Renal pelvis (tissue), 12 donors: Measurements from ENCODE around the gene NVL. TPM values are rescaled to one million over a fixed set of nuclear protein-coding genes. Genes with fewer than 3 reads are reported as not detected.
A peak's percentile ranks its signal among the peaks of the same experiment; 100 is the strongest.
"Not testable (repeated sequence)": the region's sequence is repeated elsewhere in the genome, so short reads cannot be mapped to it uniquely, and the experiment has no call there.

Experiments
- DNase-seq: peaks from one replicate; pipeline ENCODE4 v3.0.0-alpha.2; 2013
- long read RNA-seq, 16 experiments: transcript quantifications; one replicate each; lab custom pipeline, GENCODE V29; 2026
- polyA plus RNA-seq, 3 donors: library from polyadenylated mRNA; unstranded; fragments of 120-200 nt; gene quantifications; one replicate each; pipeline ENCODE4 v1.2.1, GENCODE V29; 2013; ENCODE audit not compliant: insufficient read length in 3 of 3

NVL gene
- 10 to 100 TPM; 32.3 to 33.9 (median 33.0) TPM for polyA plus RNA-seq
- long read RNA-seq, donor 1 = 0 reads
- long read RNA-seq, donor 2, partial matches to known transcripts = 0 of 2 reads
- long read RNA-seq, donor 2, other reads (novel, unspliced or antisense) = 0 of 2 reads
- long read RNA-seq, donor 3, partial matches to known transcripts = 0 of 6 reads
- long read RNA-seq, donor 3, other reads (novel, unspliced or antisense) = 0 of 6 reads
- long read RNA-seq, donor 4, partial matches to known transcripts = 9 of 9 reads
- long read RNA-seq, donor 4, other reads (novel, unspliced or antisense) = 0 of 9 reads
- long read RNA-seq, donor 5, partial matches to known transcripts = 0 of 2 reads
- long read RNA-seq, donor 5, other reads (novel, unspliced or antisense) = 0 of 2 reads
- long read RNA-seq, donor 6, partial matches to known transcripts = 11 of 13 reads
- long read RNA-seq, donor 6, other reads (novel, unspliced or antisense) = 0 of 13 reads
- long read RNA-seq, donor 7, partial matches to known transcripts = 0 of 2 reads
- long read RNA-seq, donor 7, other reads (novel, unspliced or antisense) = 0 of 2 reads
- long read RNA-seq, donor 8 = 0 reads
- long read RNA-seq, donor 9, partial matches to known transcripts = 9 of 13 reads
- long read RNA-seq, donor 9, other reads (novel, unspliced or antisense) = 0 of 13 reads
- long read RNA-seq, donor 10, partial matches to known transcripts = 0 of 3 reads
- long read RNA-seq, donor 10, other reads (novel, unspliced or antisense) = 0 of 3 reads
- long read RNA-seq, donor 11, partial matches to known transcripts = 0 of 1 reads
- long read RNA-seq, donor 11, other reads (novel, unspliced or antisense) = 0 of 1 reads
- long read RNA-seq, donor 12, partial matches to known transcripts = 6 of 9 reads
- long read RNA-seq, donor 12, other reads (novel, unspliced or antisense) = 0 of 9 reads
- long read RNA-seq, donor 13, partial matches to known transcripts = 0 of 2 reads
- long read RNA-seq, donor 13, other reads (novel, unspliced or antisense) = 0 of 2 reads
- long read RNA-seq, donor 14 = 0 reads
- long read RNA-seq, donor 15, partial matches to known transcripts = 7 of 11 reads
- long read RNA-seq, donor 15, other reads (novel, unspliced or antisense) = 0 of 11 reads
- long read RNA-seq, donor 16, partial matches to known transcripts = 5 of 9 reads
- long read RNA-seq, donor 16, other reads (novel, unspliced or antisense) = 0 of 9 reads

DNA sequence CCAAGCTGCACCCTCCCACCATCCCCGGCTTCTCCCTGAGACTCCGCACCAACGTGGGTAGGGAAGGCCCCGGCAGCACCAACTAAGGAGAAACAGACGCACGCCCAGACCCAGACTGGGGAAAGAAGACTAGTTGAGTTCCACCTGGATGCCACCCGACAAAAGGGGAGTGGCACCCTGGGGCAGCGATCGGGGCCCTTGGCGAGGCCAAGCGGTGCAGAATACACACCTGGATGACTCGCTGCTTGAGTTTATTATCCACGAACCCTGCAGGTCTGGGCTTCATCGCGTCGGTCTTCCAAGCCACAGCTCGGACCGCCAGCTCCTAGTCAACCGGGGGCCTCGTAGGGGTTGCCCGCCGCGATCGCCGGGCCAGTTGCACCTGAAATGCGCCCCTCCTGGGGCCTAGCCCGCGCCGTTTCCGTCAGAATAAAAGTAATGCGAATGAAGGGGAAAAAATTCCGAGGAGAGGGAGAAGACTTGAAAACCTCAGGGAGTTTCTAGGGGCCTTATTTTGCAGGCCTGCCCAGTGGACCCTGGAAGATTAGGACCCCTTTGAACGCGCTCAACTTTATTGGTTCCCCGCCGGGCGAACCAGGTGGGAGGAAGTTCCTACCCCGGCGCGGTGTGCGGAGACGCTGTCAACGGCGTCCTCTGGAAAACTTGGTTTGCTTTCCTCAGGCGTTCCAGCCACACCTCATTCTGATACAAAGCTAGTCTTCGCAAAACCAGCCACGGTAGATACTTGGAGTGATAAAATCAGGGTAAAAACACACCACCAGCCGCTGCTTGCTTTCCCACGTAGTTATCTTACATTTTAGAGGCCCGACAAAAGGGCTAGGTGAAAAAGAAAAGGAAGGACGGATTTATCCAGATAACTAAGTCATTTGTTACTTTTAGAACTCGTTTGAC lies at the start of gene NVL:
Gene NVL (minus strand): TSS at position 331 of the 912 bp plus-strand sequence. CDS start 45 bp downstream, at position 286.
- peak; percentile 92 for DNase-seq

DNA sequence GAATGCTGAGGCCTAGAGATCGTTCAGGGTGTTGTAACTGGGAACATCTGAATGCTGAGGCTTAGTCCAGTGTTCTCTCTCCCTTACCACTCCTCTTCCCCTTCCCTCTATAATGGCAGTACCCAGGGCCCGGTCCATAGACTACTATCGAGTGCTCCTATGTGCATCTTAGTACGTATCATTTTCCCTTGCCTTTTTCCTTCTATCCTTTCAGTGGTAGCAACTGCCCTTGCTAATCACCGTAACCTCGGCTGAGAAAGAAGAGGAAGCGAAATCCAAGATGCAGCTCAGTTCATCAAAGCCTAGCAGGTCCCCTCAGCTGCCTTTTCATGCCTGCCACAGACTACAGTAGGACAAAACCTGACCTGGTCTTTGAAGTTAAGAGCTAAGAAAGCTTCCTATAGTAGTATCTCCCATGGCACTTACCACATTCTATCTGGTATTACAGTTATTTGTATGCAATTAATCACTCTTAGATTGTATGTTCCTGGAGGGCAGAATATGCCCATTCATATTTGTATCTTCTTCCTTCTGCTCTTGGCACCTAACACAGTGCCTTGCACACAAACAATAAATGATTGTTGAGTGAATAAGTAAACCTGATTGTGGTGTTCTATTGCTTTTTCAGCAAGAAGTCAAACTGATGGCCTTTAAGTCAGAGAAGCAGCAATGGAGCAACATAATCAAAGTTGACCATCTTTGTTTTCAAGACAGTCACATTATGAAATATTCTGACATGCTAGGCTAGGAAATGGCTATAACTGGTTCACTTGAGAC lies 49.1 kb upstream of the NVL start:
- DNase-seq = no peak

DNA sequence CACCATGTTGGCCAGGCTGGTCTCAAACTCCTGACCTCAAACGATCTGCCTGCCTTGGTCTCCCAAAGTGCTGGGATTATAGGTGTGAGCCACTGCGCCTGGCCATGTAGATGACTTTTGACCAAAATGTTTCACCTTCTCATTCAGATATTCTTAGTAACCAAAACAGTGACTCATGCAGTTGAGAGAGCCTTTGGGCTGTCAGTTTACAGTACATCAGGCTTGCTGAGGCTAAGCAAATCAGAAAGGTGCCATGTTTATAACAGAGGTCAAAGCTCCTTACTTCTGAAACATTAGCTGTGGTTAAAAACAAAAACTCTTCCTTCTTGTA lies 47.7 kb upstream of the NVL start:
- no peak for DNase-seq

DNA sequence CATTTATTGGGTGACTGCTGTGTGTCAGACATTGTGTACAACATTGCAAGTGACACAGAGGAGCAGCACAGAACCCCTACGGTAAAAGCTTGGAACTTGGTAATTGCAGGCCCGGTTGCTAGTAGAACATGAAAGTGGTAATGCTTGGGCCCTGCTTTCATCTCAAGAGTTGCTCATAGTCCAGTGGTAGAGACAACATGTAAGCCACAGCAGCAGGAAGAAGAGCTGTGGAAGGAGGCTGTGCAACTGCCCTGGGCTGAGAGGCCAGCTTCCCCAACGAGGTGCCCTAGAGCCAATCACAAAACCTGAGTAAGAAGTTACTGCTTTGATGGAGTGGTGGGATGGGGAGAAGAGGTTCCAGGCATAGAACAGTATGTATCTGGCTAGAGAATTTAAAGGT lies 45.1 kb upstream of the NVL start:
- DNase-seq = no peak

DNA sequence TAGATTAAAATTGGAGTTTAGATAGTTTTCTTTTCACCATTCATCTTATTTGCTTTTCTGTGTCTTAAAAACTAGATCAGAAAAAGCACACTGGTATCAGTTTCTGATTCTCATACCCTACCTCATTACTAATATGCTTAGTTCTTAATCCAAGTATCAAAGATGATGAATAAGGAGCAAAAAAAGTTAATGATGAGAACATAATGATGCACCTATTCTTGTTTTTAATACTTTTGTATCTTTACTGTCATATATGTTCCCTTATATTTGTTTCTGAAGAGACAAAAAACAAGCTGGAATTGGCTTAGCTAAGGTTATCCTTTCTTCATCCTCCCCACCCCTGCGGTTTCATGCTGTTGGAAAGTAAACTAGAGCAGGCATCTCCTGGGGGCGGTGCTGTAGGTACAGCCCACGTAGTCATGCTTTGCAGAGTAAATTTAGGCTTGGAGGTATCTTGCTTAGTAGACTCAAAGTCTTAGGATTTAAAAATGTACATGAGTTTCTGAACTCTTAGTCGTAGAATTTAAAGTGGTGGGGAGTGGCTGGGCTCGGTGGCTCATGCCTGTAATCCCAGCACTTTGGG lies 43.1 kb upstream of the NVL start:
- no peak for DNase-seq

DNA sequence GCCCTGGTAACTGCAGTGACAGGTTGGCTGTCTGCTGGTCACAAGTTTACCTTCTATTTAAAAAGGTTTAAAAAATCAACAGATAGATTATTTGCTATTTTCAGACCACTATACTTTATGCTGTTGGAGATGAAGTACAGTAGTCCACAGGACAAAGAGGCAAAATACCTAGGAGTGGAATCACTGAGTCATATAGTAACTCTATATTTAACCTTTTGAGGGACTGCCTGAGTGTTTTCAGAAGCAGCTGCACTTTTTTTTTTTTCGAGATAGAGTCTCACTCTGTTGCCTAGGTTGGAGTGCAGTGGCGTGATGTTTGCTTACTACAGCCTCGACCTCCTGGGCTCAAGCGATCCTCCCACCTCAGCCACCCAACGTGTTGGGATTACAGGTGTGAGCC lies 38.4 kb upstream of the NVL start:
- no peak for DNase-seq

DNA sequence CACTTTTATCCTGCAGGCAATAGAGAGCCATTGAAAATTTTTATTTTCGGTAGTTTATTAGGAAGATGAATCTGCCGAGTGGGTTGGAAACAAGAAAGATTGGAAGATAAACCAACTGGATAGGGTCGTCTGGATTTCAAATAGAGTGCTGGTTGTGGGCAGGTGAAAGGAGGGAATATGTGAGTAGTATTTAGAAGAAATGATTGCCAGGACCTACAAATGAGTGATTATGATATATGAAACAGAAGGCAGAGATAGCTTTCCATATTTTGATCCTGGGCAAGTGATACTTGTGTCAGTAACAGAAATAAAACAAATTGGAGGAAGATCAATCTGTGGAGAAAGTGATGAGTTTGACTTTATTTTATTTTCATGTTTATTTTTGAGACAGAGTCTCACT lies 29.2 kb upstream of the NVL start:
- no peak for DNase-seq

DNA sequence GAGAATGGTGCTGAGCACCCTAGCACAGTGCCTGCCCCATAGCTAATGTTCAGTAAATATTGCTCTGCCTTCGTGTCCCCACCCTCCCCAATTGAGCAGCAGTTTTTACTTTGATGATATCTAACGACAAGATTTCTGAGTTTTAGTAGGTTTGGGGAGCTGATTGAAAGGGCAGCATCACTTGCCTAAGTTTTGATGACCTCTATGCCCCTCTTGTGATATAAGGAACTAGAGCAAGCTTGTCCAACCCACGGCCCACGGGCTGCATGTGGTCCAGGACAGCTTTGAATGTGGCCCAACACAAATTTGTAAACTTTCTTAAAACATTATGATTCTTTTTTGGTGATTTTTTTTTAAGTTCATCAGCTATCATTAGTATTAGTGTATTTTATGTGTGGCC lies 28.3 kb upstream of the NVL start:
- no peak for DNase-seq

DNA sequence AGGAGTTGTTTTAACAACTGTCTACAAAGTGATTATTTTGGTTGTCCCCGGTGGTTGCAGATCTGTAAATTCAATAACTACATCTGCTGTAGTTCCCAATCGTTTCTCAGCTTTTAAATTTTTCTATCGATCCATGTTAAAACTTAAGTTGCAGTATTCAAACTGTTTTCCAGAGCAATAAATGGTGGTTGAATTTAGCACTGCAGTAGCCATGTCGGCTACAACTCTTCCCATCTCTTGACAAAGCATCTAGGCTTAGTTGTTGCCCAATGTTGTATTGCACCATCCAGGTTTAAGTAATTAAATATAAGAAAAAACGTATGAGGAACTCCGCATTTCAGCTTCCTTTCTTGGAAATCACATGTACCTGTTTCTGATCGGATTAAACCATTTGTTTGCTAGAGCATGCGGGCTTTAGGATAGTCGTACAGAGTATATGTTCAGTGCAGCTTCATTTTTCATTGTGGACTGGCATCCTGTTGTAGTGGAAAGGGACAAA lies 27.7 kb upstream of the NVL start:
- no peak for DNase-seq

DNA sequence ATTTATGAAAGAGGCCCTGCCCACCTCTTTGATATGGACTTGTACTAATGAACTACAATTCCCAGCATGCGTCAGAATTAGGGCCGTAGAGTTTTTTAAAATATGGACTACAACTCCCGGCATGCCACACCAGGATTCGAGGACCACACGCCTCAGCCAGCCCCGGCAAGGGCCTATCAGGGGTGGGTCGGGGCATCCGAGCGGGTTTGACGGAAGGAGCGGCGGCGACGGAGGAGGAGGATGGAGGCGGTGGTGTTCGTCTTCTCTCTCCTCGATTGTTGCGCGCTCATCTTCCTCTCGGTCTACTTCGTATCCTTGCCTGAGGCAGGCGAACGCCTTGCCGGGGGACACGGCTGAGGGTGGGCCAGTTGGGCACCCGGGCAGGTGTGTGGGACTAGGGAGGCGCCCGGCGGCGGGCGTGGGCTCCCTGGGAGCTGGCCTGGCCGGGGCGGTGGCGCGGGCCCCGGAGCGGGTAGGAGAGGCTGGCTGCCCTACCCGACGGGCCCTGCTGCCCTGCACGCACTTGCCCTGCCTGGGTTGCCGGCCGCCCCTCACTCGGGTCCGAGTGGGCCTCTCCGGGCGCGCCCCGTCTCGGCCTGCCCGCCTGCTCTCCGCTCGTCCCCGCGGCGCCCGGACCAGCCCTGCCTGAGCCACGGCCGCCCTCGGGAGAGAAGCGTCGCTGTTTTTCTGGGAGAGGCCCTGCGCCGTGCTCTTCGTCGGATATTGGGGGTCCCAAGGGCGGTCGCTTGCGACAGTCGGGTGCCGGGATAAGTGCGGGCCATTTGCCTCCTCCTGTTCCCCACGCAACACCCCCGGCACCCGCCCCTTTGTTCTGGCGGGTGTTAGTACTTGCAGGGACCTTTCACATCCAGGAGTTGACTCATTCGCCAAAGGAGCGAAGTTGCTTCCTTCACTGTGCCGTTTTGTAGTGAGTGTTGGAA lies 27.0 kb upstream of the NVL start, which contains the start of gene CNIH4:
Gene CNIH4 (plus strand): TSS at position 195 of the 941 bp plus-strand sequence. CDS start 46 bp downstream, at position 241.
- peak; percentile 95 for DNase-seq

DNA sequence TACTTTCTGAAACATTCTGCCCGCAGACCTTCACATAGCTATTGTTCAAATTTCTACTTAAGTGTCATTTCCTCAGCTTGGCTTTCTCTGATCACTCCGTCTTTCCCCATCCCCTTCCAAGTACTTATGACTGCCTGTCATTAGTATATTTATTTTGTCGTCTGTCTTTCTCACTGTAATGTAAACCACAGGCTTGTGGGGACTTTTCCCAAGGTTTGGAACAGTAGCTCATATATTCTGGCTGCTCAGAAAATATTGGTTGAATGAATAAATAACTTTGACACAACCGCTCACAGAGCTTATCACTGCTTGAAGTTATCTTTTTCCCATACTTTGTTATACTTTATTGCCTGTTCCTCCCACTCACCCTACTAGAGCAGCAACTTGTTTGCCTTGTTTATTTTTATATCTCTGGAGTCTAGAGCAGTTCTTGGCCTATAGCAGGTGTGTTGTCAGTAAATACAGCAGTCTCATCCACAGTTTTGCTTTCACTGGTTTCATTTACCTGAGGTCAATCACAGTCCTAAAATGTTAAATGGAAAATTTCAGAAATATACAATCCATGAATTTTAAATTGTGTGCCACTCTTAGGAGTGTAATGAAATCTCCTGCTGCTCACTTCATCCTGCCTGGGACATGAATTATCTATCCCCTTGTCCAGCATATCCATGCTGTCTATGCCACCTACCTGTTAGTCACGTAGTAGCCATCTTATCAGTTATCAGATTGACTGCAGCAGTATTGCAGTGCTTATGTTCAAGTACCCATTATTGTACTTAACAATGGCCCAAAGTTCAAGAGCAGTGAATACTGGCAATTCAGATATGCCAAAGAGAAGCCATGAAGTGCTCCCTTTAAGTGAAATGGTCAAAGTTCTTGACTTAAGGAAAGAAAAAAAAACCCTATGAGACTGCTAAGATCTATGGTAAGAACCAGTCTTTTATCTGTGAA lies 24.3 kb upstream of the NVL start:
- no peak for DNase-seq

DNA sequence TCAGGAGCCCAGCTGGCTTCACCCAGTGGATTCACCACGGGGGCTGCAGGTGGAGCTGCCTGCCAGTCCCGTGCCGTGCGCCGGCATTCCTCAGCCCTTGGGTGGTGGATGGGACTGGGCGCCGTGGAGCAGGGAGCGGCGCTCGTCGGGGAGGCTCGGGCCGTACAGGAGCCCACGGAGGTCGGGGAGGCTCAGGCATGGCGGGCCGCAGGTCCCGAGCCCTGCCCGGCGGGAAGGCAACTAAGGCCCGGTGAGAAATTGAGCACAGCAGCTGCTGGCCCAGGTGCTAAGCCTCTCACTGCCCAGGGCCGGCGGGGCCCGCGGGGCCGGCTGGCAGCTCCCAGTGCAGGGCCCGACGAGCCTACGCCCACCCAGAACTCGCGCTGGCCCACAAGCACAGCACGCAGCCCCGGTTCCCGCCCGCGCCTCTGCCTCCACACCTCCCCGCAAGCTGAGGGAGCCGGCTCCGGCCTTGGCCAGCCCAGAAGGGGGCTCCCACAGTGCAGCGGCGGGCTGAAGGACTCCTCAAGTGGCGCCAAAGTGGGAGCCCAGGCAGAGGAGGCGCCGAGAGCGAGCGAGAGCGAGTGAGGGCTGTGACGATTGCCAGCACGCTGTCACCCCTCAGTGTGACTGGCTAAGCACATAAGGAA lies 22.6 kb upstream of the NVL start:
- DNase-seq = not testable (repeated sequence)

DNA sequence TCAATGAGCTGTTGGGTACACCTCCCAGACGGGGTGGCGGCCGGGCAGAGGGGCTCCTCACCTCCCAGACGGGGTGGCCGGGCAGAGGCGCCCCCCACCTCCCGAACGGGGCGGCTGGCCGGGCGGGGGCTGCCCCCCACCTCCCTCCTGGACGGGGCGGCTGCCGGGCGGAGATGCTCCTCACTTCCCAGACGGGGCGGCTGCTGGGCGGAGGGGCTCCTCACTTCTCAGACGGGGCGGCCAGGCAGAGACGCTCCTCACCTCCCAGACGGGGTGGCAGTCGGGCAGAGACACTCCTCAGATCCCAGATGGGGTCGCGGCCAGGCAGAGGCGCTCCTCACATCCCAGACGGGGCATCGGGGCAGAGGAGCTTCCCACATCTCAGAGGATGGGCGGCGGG lies 19.7 kb upstream of the NVL start:
- DNase-seq = not testable (repeated sequence)

DNA sequence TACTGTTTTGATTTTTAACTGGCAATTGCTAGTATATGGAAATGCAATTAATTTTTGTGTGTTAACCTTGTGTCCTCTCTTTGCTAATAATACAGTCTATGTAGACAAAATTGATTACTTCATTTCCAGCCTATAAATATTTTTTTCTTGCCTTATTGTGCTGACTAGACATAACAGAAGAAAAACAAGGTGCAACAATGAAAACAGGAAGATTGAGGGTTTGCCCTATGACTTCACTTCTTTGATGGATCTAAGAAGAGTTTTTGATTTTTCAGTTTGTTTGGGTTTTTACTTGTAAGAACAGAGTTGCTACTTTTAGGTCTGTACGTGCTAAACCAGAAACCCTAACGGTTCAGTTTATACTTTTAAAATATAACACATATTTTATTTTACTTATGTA lies 18.2 kb upstream of the NVL start:
- DNase-seq = no peak

DNA sequence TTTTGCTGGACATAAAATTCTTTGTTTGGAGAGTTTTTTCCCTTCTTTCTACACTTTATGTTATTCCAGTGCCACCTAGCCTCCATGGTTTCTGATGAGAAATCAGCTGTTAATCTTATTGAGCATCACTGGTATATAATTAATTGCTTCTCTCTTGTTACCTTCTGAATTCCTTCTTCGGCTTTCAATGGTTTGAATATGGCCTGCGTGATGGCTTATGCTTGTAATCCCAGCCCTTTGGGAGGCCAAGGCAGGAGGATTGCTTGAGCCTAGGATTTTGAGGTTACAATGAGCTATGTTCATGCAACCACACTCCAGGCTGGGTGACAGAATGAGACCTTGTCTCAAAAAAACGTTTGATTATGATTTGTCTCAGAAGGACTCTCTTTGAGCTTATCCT lies 13.7 kb upstream of the NVL start:
- DNase-seq = no peak

DNA sequence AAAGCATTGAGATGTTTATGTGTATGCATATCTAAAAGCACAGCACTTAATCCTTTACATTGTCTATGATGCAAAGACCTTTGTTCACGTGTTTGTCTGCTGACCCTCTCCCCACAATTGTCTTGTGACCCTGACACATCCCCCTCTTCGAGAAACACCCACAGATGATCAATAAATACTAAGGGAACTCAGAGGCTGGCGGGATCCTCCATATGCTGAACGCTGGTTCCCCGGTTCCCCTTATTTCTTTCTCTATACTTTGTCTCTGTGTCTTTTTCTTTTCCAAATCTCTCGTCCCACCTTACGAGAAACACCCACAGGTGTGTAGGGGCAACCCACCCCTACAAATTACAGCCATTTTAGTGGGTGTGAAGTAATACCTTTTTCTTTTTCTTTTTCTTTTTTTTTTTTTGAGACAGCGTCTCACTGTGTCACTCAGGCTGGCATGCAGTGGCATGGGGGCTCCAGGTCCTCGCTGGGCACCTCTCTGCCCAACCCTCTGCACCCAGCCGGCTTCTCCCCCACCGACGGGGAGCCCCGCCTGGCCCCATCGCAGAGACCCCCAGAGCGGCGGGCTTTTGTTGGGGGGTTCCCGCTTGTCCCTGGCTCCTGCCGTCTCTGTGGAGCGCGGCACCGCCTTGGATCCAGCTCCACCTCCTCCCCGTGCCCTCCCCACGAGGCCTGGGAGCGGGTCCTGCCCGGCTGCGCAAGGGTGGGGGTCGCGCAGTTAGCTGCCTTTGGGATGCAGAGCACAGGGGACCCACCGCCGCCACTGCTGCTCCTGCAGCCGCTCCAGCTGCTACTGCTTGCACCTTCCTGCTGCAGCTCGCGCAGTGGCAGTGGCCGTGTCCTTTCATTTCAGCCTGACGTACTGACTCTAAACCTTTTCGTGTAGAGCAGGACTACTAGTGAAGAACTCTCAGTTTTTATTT lies 10.7 kb upstream of the NVL start:
- DNase-seq = not testable (repeated sequence)
